Fibroblast of lung (primary cell): Measurements from ENCODE around the gene XRCC2.

Experiments used
- CTCF ChIP-seq, 2 donors: IDR thresholded peaks in 1 of 2; conservative IDR thresholded peaks in 1 of 2; 1 replicate in 1 of 2; 2 replicates in 1 of 2; pipeline ENCODE4 v1.5.1; 2011 to 2012; ENCODE audit warnings: low read length in 2 of 2, control low read depth in 1 of 2, inconsistent platforms in 1 of 2, low read depth in 1 of 2, mild to moderate bottlenecking in 1 of 2
- EZH2 ChIP-seq: IDR thresholded peaks from 2 replicates; pipeline ENCODE4 v1.5.1; 2012; ENCODE audit warnings: low read length, control low read depth, mild to moderate bottlenecking; ENCODE audit errors: missing control alignments

DNA sequence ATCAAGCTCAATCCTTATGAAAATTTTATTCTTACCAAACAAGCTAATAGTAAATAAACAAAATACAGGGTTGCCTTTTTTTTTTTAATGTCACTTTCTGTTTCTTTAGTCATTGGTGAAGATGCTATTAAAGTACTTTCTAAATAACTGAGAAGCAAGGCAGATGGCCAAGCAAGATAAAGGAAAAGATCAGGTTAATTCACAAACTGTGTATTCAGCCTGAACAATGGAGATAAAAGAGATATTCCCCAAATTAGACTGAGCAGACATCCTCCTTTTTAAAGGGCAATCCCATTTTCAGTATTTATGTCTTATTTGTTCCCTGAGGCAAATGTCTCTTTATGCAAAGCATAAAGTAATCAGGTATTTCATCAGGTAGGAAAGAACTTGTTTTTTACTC is 23.1 kb upstream of the XRCC2 start:
- TF ChIP-seq CTCF (conservative IDR thresholded peaks at IDR 0.05 in 1 of 2, IDR thresholded peaks at IDR 0.05 in 1 of 2; ENCODE audit: low read depth in 1 of 2, low read length in 2 of 2): no peak
- no peak for TF ChIP-seq EZH2
